ENCODE results near the gene PLCH1.
"Not testable (repeated sequence)": the region's sequence is repeated elsewhere in the genome, so short reads cannot be mapped to it uniquely, and the experiment has no call there.

Gene PLCH1

DNA sequence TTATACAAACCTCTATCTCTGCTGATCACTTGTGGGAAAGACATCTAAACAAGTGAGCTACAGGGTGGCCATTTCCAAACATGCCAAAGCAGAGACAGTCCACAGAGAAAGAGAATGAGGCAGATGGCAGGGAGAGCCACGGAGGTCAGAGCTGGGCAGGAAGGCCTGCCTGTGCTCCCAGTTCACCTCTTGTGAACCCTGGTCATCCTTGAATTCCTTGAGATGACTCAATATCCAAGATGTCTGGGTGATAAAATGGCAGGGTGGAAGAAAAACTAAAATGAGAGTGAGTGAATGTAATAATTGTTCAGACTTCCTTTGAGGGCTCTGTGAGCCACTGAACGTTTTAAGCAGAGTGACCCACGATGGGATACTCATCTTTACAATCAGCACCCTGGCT lies 104.8 kb downstream of the PLCH1 start:
- no peak for DNase-seq

DNA sequence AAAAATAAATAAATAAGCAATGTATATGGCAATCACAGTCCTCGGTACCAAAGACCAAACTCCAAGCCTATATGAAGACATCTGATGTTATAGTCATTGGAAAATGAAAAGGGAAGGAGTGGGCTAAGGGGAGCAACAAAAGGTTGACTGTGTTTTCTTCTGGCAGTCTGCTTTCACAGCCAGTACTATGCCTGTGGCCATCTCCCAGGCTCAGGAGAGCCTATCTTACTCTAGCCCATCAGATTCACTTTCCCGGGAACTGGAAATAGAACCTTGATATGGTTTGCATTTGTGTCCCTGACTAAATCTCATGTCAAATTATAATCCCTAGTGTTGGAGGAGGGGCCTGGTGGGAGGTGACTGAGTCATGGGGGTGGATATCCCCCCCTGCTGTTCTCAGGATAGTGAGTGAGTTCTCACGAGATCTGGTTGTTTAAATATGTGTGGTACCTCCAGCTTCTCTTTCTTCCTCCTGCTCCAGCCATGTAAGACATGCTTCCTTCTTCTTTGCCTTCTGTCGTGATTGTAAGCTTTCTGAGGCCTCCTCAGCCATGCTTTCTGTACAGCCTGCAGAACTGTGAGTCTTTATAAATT lies 105.3 kb downstream of the PLCH1 start:
- no peak for DNase-seq

DNA sequence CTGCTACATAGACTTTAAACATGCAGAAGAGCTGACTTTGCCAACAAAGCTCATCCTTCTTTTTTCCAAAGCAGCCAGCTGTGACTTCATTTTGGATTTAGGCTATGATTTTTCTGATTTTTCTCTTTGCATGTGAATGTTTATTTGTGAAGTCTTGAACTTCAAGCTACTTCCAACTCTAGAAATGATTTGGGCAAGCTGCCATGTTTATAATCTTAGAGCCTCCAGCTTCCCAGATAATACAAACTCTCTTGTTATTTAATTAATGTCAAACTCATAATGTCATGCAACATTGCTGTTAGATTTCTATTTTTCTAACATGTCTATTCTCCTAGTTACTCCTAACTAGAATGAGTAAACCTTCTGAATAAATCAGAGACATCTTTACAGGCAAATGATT lies 106.4 kb downstream of the PLCH1 start:
- DNase-seq: not testable (repeated sequence)

DNA sequence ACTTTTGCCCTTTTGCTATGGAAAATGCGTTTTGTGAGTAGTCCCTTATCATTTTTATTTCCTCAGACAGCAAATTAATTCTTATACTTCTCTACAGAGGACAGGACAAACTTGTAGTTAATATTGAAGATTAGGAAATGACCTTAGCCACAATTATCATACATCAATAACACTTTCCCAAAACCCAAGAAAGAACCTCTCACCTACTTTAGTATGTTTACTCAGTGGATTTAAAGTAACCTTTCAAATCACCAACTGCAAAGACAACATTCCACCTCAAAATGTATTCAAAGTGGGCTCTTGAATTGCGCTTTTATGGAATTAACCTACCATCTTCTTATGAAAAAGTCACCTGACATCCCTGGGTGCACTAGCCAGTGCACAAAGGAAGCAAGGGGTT lies 107.3 kb downstream of the PLCH1 start:
- DNase-seq: no peak

DNA sequence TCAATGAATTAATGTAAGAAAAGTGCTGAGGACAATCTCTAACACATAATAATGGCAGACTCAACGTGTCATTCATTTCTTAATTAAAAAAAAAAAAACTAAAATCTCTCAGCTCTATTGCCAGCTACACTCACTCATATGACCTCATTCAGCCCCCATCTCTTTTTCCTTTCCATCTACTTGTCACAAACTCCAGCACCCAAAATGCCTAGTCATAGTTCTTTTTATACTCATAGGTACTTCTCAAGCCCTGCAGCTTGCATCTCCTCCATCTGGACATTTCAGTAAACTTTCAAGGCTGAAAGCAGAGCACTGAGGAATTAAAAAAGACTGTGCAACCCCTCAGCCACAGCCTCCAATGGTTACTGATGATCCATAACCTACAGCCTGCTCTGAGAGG lies 109.8 kb downstream of the PLCH1 start:
- no peak for DNase-seq

DNA sequence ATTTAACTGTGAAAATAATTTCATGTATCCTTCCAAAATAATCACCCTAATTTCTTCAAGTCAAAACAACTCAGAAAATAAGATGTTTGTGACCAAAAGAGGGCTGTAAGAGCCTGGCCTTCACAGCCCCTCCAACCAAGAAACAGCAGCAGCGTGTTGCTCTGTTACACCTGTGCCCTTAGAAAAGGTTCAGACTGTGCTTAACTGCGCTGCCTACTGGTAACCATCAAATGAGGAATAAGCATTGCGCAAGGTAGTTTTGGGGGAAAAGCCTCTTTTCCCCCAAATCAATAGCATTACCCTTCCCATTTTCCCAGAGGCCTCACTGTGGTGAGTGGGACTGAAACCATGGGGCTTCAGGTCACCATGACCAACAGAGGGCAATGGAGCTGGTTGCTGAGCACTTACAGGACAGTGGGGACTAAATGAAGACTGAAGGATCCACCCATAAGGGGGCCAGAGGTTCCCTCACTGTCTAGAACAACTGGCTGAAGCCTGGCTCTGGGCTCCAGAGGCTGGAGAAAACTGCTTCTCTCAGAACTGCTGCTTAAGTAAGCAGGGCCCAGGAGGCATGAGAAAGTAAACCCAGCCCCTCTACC lies 110.7 kb downstream of the PLCH1 start:
- no peak for DNase-seq

DNA sequence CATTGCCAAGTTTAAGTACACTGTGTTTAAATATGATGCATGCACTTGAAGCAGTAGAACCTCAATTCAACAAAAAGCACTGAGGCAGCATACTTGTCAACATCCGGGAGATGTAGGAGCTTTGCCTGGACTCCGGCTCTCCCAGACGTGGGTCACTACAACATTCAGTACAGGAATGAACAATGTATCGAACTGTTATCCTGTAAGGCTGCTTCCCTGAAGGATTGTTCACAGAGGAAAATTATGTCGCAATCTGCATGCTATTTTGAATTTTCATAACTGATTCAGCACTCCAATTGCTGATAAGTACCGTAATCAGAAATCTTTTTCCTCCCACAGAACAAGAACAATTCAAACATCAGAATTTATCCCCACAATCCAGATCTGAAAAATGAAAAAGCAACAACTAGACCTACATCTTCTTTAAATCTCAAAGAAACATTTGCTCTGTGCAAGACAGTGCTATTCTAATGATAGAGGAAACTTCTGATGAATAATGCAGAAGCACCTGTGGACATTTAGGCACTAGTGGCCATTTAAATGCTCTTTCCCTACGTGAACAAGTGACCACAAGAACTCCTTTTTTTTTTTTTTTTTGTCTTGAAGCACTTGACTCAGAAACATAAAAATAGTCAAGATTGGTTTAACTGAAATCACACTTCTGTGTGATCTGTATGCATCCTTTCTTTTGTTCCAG lies 113.4 kb downstream of the PLCH1 start:
- DNase-seq: no peak

DNA sequence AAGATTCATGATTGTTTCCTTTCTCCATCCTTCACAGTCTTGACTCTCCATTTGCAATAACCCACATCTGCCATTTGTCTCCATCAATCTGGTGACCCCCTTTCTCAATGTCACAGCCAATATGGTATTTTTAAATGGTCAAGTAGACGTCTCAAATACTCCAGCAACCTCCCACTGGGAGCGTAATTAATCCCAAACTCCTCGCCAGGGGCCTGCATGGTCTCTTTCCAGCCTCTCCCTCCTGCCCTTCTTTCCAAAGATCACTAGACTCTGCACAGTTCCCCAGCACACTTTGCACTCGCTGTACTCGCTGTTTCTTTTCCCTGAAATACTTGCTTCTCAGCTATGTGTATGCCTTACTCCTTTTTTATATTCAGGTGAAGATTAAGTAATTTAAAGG lies 115.3 kb downstream of the PLCH1 start:
- DNase-seq: no peak

DNA sequence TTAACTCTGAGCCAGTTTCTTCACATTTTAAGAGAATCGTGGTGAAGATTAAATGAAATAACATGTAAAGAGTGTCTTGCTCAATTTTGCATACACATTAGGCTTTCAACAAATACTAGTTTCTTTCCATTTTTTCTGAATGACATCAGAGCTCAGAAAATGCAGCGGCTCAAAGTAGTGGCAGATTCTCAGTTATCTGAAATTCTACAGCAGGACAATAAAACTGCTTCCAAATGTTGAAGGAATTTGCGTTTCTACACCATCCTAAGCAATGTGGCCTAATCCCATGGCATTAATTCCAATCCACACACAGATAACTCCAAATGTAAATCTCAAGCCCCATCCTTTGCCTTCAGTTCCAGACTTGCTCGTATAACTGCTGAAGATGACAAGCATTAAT lies 115.8 kb downstream of the PLCH1 start:
- no peak for DNase-seq

DNA sequence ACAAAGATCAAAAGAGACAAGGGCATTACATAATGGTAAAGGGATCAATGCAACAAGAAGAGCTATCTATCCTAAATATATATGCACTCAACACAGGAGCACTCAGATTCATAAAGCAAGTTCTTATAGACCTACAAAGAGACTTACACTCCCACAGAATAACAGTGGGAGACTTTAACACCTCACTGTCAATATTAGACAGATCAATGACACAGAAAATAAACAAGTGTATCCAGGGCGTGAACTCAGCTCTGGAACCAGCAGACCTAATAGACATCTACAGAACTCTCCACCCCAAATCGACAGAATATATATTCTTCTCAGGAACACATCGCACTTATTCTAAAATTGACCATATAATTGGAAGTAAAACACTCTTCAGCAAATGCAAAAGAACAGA lies 122.2 kb downstream of the PLCH1 start:
- not testable (repeated sequence) for DNase-seq

DNA sequence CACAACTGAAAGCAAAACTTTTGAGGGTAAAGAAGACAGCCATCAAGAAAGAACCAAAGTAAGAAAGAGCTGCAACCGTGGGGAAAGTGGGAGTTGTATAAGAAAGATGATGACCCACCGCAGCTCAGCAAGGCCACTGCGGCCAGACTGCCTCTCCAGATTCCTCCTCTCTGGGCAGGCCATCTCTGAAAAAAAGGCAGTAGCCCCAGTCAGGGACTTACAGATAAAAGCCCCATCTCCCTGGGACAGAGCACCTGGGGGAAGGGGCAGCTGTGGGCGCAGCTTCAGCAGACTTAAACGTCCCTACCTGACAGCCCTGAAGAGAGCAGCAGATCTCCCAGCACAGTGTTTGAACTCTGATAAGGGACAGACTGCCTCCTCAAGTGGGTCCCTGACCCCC lies 124.3 kb downstream of the PLCH1 start:
- not testable (repeated sequence) for DNase-seq

DNA sequence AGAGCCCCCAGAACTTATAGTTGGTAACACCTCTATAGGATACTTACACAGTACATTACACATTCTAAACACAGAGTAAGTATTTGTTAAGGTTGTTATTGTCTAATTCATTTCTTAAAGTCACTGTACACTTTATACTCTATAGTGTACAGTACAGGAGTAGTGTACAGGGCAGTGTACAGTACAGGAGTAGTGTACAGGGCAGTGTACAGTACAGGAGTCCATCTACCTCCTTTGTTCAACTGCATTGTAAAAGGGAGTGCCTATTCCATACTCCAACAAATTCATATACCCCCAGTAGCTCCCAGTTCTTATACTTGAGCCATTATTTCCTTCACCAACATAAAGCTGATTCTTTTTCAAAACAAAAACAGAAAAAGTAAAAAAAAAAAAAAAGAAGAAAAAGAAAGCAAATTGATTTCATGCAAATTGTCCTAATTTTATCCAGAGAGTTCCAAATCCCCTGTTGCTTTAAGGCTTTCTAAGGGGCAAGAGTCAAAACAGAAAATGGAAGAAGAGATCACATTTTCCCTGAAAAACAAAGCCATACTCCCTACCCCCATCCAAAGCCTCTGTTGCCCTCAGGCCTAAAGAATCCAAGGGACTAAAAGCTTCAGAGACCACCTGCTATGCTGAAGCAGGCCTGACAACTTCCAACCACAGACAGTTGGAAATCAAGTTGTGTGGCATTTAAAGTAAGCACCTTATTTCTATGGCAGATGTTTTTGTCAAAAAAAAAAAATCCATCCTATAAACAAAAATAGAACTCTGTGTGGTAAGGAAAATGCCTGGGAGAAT lies 125.6 kb downstream of the PLCH1 start:
- no peak for DNase-seq

DNA sequence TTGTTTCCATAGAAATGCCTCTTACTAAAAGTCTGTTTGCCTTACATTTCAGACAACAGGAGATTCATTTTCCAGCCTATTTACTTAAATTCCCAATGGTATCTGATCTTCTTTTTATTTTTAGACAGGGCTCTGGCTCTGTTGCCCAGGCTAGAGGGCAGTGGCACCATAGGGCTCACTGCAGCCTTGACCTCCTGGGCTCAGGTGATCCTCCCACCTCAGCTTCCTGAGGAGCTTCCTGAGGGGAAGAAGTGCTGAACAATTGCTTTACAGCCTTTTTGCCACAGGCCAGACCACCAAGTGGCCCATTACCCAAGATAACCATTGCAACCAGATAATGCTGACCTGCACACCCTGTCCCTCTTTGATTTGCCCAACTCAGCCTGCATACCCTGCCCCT lies 126.3 kb downstream of the PLCH1 start:
- no peak for DNase-seq

DNA sequence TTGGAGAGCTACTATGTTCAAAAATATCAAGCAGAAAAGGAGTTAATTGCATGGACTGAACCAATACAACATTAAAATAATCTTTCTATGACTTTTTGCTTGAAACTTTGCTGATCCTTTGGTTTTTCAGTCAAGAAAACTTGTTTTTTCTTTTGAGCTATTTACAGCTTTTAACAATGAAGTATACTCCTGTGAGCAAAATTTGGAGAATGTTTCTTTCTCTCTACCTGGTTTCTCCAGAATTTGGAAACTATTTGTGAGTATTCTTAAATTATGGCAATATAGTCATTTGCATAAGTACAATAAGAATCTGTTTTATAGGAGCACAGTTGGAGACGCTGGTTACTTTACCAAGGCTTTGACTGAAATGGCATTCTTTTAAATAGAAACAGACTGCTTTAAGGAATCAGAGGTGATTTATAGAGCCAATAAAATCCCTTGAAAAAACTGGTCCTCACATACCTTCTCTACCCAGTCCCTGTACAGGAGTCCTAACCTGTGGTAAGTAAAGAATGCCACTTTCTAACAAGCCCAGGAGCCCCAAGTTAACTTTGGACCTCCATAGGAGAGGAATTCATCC lies 127.4 kb downstream of the PLCH1 start:
- DNase-seq: no peak

DNA sequence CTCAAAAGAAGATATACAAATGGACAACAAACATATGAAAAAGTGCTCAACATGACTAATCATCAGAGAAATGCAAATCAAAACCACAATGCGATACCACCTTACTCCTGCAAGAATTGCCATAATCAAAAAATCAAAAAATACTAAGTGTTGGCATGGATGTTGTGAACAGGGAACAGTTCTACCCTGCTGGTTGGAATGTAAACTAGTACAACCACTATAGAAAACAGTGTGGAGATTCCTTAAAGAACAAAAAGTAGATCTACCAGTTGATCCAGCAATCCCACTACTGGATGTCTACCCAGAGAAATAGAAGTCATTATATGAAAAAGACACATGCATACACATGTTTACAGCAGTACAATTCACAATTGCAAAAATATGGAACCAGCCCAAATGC lies 129.7 kb downstream of the PLCH1 start:
- DNase-seq: not testable (repeated sequence)

DNA sequence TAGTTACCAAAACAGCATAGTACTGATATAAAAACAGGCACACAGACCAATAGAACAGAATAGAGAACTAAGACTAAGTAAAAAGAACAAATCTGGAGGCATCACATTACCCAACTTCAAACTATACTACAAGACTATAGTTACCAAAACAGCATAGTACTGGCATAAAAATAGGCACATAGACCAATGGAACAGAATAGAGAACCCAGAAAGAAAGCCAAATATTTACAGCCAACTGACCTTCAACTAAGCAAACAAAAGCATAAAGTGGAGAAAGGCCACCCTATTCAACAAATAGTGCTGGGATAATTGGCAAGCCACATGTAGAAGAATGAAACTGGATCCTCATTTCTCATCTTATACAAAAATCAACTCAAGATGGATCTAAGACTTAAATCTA lies 130.5 kb downstream of the PLCH1 start:
- DNase-seq: not testable (repeated sequence)

DNA sequence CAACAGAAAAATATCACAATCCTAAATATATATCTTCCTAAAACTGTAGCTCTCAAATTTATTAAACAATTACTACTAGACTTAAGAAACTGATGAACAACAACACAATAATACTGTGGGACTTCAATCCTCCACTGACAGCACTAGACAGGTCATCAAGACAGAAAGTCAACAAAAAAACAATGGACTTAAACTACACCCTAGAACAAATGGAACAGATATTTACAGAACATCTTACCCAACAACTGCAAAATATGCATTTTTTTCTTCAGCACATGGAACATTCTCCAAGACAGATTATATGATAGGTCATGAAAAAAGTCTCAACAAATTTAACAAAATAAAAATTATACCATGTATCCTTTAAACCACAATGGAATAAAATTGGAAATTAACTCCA lies 133.4 kb downstream of the PLCH1 start:
- DNase-seq: no peak

DNA sequence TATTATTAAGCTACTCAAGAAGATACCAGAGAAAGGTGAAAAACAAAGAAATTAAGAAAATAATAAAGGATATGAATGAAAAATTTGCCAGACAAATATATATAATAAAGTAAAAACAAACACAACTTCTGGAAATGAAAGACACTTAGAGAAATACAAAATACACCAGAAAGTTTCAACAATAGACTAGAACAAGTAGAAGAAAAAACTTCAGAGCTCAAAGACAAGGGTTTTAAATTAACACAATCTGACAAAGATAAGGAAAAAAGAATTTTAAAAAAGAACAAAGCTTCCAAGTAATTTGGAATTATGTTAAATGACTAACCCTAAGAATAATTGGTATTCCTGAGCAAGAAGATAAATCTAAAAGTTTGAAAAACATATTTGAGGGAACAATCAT lies 135.3 kb downstream of the PLCH1 start:
- DNase-seq: no peak

DNA sequence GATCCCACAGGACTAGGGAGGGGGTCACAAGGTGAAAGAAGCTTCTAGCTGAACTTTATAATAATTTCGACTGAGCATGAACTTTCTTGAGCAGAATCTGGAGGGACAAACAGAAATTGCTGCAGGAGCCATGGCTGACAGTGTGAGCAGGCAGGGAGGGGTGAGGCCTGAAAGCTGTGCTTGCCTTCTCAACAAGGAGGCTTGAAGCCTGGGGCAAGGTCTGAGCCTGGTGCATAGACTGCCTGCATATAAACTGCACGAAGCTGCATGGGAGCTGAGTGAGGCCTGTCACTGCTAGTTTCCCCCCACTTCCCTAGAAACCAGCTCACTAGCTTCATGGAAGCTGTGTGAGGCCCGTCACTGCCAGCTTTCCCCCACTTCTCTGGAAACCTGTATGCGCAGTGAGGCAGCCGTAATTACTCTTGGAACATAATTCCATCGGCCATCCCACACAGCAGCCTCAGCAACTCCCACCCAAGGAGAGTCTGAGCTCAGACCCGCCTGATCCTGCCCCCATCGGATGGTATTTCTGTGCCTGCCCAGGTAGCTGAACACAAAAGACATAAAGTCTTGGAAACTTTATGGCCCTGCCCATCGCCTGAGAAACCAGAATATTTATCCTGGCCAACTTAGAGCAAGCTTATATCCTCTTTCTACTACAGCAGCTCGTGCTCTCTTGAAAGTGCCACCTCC lies 136.5 kb downstream of the PLCH1 start:
- DNase-seq: no peak

DNA sequence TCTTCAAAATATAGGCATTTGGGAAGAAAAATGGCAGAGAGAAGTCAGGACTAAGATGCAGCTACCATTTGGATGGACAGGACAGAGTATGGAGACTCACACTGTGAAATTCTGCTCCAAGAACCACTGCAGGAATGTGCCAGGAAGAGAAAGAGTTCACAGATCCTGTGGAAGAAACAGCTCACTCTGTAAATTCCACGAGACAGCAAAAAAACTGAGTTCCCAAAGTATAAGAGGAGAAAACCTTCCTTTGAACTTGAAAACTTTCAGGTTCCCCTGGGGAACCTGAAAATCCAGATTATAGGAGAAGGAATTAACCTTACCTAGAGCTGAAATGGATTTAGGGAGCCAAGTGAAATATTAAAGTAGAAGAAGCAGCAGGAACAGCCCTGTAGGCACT lies 137.1 kb downstream of the PLCH1 start:
- DNase-seq: no peak

DNA sequence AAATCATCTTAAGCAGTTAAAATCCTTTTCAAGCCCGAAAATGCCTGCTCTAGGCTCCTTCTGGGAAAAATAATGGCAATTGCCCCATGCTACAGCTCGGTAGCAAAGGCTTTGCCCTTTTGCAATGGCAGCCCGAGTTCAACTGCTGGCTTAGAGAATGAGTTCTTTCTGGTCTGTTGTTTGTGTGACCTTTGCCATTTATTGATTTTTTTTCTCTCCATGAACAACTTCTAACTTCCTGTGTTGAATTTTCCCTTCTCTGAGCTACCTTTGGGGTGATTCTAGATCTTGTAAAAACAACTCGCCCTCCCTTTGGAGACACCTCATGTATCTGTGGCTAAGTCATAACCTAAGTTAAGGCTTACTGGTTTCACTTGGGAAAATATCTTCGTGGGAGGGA lies 139.3 kb downstream of the PLCH1 start:
- no peak for DNase-seq

DNA sequence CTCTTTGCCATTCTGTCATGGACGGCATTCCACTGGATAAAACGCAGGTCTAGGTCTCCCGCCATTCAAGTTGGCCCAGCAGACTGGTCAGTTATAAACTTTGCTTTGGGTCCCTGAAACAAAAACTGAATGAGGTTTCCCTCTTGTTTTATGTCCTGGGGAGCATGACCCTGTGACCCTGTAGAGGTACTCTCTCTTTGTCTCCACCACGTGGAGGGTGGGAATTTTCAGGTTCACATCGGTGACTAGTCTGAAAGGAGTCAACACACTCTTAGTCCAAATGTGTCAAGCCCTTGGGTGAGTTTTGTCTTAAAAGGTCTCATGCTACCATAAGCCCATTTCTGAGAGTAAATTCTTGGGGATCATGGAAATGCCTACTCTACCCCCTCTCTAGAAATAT lies 139.9 kb downstream of the PLCH1 start:
- DNase-seq: no peak

DNA sequence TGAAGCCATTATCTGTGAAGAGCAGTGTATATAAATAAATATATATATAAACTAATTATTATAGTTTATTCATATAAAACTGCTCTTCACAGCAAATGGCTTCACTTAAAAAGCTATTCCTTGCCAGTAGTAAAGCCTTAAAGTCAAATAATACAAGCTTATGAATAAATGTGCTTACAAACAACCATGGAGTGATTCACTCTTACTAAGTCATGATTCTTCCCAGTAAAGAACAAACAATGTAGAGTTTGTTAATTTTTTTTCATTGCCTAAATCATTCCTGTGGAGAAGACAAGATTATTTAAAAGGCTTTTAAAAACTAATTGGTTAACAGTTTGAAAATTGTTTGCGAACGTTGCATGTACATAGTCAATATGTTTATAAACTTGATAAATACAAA lies 140.7 kb downstream of the PLCH1 start:
- DNase-seq: no peak
